Measurements from ENCODE around the gene MYLK2.

The MYLK2 gene

GRCh38 chr20:31879143-31879987 lies 60.2 kb downstream of the MYLK2 start:
- DNase-seq = peak; percentile 58

GRCh38 chr20:31881945-31882344 lies 62.8 kb downstream of the MYLK2 start:
- no peak for DNase-seq

- DNase-seq = no peak
Measured at GRCh38 chr20:31883829-31884228, 64.7 kb downstream of the MYLK2 start.

Measured in NCI-H2029 treated with DMSO at 0.1 percent for 48 hours (cell line).